GM18511 (cell line): Measurements from ENCODE around the gene FCRLB.
"Not testable (repeated sequence)": the region's sequence is repeated elsewhere in the genome, so short reads cannot be mapped to it uniquely, and the experiment has no call there.

Experiments used
- ATAC-seq: cut with Tn5 transposase; IDR thresholded peaks from one replicate; pipeline ENCODE4 v1.9.1; 2021; ENCODE audit warnings: mild to moderate bottlenecking, moderate library complexity; ENCODE audit not compliant: unreplicated experiment

Gene FCRLB

GRCh38 chr1:161720956-161721737 is at the start of gene FCRLB:
TSS of gene FCRLB (plus strand) at chr1:161721544. CDS start at chr1:161722673, 1,129 bp downstream.
- no peak for ATAC-seq

- ATAC-seq, result not testable (repeated sequence)
Measured at GRCh38 chr1:161673437-161673836, 47.9 kb upstream of the FCRLB start.

GRCh38 chr1:161674447-161674846 is 46.9 kb upstream of the FCRLB start:
- not testable (repeated sequence) for ATAC-seq

- ATAC-seq, result not testable (repeated sequence)
Measured at GRCh38 chr1:161674908-161675307, 46.4 kb upstream of the FCRLB start.

GRCh38 chr1:161676441-161676840 is 44.9 kb upstream of the FCRLB start:
- ATAC-seq, result no peak

GRCh38 chr1:161676958-161677689 is 44.2 kb upstream of the FCRLB start:
- ATAC-seq, result no peak

GRCh38 chr1:161678500-161678899 is 42.8 kb upstream of the FCRLB start:
- no peak for ATAC-seq

GRCh38 chr1:161681879-161682278 is 39.5 kb upstream of the FCRLB start:
- no peak for ATAC-seq

GRCh38 chr1:161688946-161689345 is 32.4 kb upstream of the FCRLB start:
- ATAC-seq, result no peak

GRCh38 chr1:161691846-161692245 is 29.5 kb upstream of the FCRLB start:
- no peak for ATAC-seq

- ATAC-seq, result not testable (repeated sequence)
Measured at GRCh38 chr1:161693020-161693712, 28.2 kb upstream of the FCRLB start.

GRCh38 chr1:161698302-161698701 is 23.0 kb upstream of the FCRLB start:
- not testable (repeated sequence) for ATAC-seq

GRCh38 chr1:161702250-161702649 is 19.1 kb upstream of the FCRLB start:
- ATAC-seq, result no peak

- peak; percentile 51 for ATAC-seq
Measured at GRCh38 chr1:161705537-161705936, 15.8 kb upstream of the FCRLB start.

- ATAC-seq, result no peak
Measured at GRCh38 chr1:161706113-161706481, 15.2 kb upstream of the FCRLB start.

- peak; percentile 66 for ATAC-seq
Measured at GRCh38 chr1:161706482-161707347, 14.6 kb upstream of the FCRLB start, which contains the start of gene FCRLA. TSS of gene FCRLA (plus strand) at chr1:161707229. CDS start at chr1:161707265, 36 bp downstream.

- ATAC-seq, result no peak
Measured at GRCh38 chr1:161707503-161707902, 13.8 kb upstream of the FCRLB start.

GRCh38 chr1:161709373-161709772 is 12.0 kb upstream of the FCRLB start:
- no peak for ATAC-seq

- ATAC-seq, result no peak
Measured at GRCh38 chr1:161710560-161710959, 10.8 kb upstream of the FCRLB start.

GRCh38 chr1:161718559-161719324 is 2.6 kb upstream of the FCRLB start:
- peak; percentile 56 for ATAC-seq
